ENCODE measurements around the gene LMX1A.

- no peak for TF ChIP-seq CTCF (conservative IDR thresholded peaks at IDR 0.05)
- TF ChIP-seq ZFX (IDR thresholded peaks at IDR 0.05), result no peak
Measured at GRCh38 chr1:165353731-165354671, 2.5 kb downstream of the LMX1A start.
